Inferior parietal cortex (tissue), 1 donor: Measurements from ENCODE around the gene IGFL4.

Experiments used
- DNase-seq: peaks from one replicate; pipeline ENCODE4 v3.0.0-alpha.2; 2016; ENCODE audit errors: extremely low spot score

The IGFL4 gene

GRCh38 chr19:46040952-46041500 is at the start of gene IGFL4:
Gene IGFL4 (minus strand): TSS chr19:46041002. CDS start chr19:46040962, 40 bp downstream.
- no peak for DNase-seq

- no peak for DNase-seq
These were observed 49.6 kb upstream of the IGFL4 start for GRCh38 chr19:46090444-46090843.

GRCh38 chr19:46089432-46089831 is 48.6 kb upstream of the IGFL4 start:
- DNase-seq = no peak

- no peak for DNase-seq
These were observed 47.3 kb upstream of the IGFL4 start for GRCh38 chr19:46088101-46088500.

- no peak for DNase-seq
These were observed 45.1 kb upstream of the IGFL4 start for GRCh38 chr19:46085888-46086287.

- no peak for DNase-seq
These were observed 41.9 kb upstream of the IGFL4 start for GRCh38 chr19:46082728-46083050.

- peak; percentile 52 for DNase-seq
These were observed 41.3 kb upstream of the IGFL4 start for GRCh38 chr19:46081928-46082727.

GRCh38 chr19:46080561-46080960 is 39.8 kb upstream of the IGFL4 start:
- DNase-seq = no peak

- DNase-seq = no peak
These were observed 38.8 kb upstream of the IGFL4 start for GRCh38 chr19:46079576-46079975.

GRCh38 chr19:46078573-46079332 is 38.0 kb upstream of the IGFL4 start:
- DNase-seq = peak; percentile 86

GRCh38 chr19:46077815-46078167 is 37.0 kb upstream of the IGFL4 start:
- no peak for DNase-seq

GRCh38 chr19:46076951-46077814 is 36.4 kb upstream of the IGFL4 start:
- peak; percentile 93 for DNase-seq

- DNase-seq = no peak
These were observed 35.5 kb upstream of the IGFL4 start for GRCh38 chr19:46076031-46076880.

GRCh38 chr19:46073268-46073922 is 32.6 kb upstream of the IGFL4 start:
- no peak for DNase-seq

GRCh38 chr19:46069806-46070341 is 29.1 kb upstream of the IGFL4 start:
- DNase-seq = peak; percentile 40

GRCh38 chr19:46068345-46069258 is 27.8 kb upstream of the IGFL4 start:
- no peak for DNase-seq

GRCh38 chr19:46067691-46068090 is 26.9 kb upstream of the IGFL4 start:
- no peak for DNase-seq

GRCh38 chr19:46066471-46066870 is 25.7 kb upstream of the IGFL4 start:
- no peak for DNase-seq

GRCh38 chr19:46065486-46066071 is 24.8 kb upstream of the IGFL4 start:
- DNase-seq = no peak
